B cell (primary cell): ENCODE data around the gene BTBD18. TPM values are rescaled to one million over a fixed set of nuclear protein-coding genes. Genes with fewer than 3 reads are reported as not detected.

Experiments used
- ATAC-seq: fragments of 200-7000 bp; cut with Tn5 transposase; one replicate; pipeline ENCODE4 v1.10.0; 2021; ENCODE audit warnings: low read depth, mild to moderate bottlenecking, moderate number of reproducible peaks, moderate library complexity
- CTCF ChIA-PET: fragments of 350-600 bp; sonication (Branson Sonifier 250); formaldehyde crosslinking; loops from one replicate; lab custom pipeline; 2021; ENCODE audit warnings: antibody characterized with exemption, inconsistent platforms; lab: Charles Lee
- POLR2A ChIA-PET: fragments of 350-600 bp; sonication (Branson Sonifier 250); formaldehyde crosslinking; loops from one replicate; lab custom pipeline; 2021; ENCODE audit warnings: antibody characterized with exemption; lab: Charles Lee
- DNase-seq: peaks from one replicate; pipeline ENCODE4 v3.0.0; 2013
- H2AFZ ChIP-seq: 2 replicates; pipeline ENCODE4 v1.6.1; 2012; ENCODE audit warnings: mild to moderate bottlenecking, low read depth, low read length; ENCODE audit not compliant: insufficient read depth, poor library complexity, severe bottlenecking
- H3K27ac ChIP-seq, 2 donors: 1 replicate in 1 of 2; 2 replicates in 1 of 2; pipeline ENCODE4 v1.5.1; 2012 to 2013; ENCODE audit warnings: low read length in 2 of 2, mild to moderate bottlenecking in 2 of 2, moderate library complexity in 1 of 2
- H3K27me3 ChIP-seq, 4 experiments: fragments of 200-600 bp in 1 of 4; sonication (generic) in 1 of 4; replicated peaks in 1 of 4; 1 replicate in 2 of 4; 2 replicates in 2 of 4; pipeline versions ENCODE4 v1.6.1 to v1.7.0; 2013 to 2016; ENCODE audit warnings: low read length in 3 of 4, mild to moderate bottlenecking in 2 of 4, mixed read lengths in 1 of 4, moderate library complexity in 1 of 4; ENCODE audit not compliant: insufficient read depth in 4 of 4, control insufficient read depth in 3 of 4; ENCODE audit errors: control extremely low read depth in 1 of 4
- H3K36me3 ChIP-seq, 2 experiments: replicated peaks in 1 of 2; 1 replicate in 1 of 2; 2 replicates in 1 of 2; pipeline versions ENCODE4 v1.6.1 to v1.7.1; 2013; ENCODE audit warnings: low read length in 1 of 2; ENCODE audit not compliant: insufficient read depth in 2 of 2, control insufficient read depth in 1 of 2; ENCODE audit errors: control extremely low read depth in 1 of 2, extremely low read depth in 1 of 2
- H3K4me1 ChIP-seq, 2 donors: fragments of 200-600 bp in 1 of 2; sonication (generic) in 1 of 2; 1 replicate in 1 of 2; 2 replicates in 1 of 2; pipeline versions ENCODE4 v1.5.1 to v1.6.1; 2013 to 2017; ENCODE audit warnings: low read length in 2 of 2; ENCODE audit not compliant: control insufficient read depth in 2 of 2, insufficient read depth in 2 of 2
- H3K4me2 ChIP-seq: replicated peaks from 2 replicates; pipeline ENCODE3; 2012; ENCODE audit warnings: mild to moderate bottlenecking, low read depth, low read length; ENCODE audit not compliant: poor library complexity, severe bottlenecking
- H3K4me3 ChIP-seq, 5 experiments: fragments of 200-600 bp in 1 of 5; sonication (generic) in 1 of 5; 1 replicate in 3 of 5; 2 replicates in 2 of 5; pipeline versions ENCODE4 v1.5.1 to v1.7.0; 2011 to 2016; ENCODE audit warnings: low read length in 4 of 5, mild to moderate bottlenecking in 4 of 5, low read depth in 2 of 5, control low read depth in 1 of 5, moderate library complexity in 1 of 5; ENCODE audit not compliant: insufficient read depth in 1 of 5; ENCODE audit errors: control extremely low read depth in 1 of 5, extremely low read depth in 1 of 5
- H3K79me2 ChIP-seq: fragments of 200-600 bp; sonication (generic); one replicate; pipeline ENCODE4 v1.6.0; 2016; ENCODE audit warnings: low read length; ENCODE audit not compliant: control insufficient read depth, insufficient read depth
- H3K9ac ChIP-seq: fragments of 200-600 bp; sonication (generic); 2 replicates; pipeline ENCODE4 v1.6.1; 2017; ENCODE audit warnings: mild to moderate bottlenecking, low read length, moderate library complexity
- H3K9me3 ChIP-seq, 3 donors: one replicate each; pipeline versions ENCODE4 v1.6.1 to v1.7.1; 2013; ENCODE audit warnings: low read length in 2 of 3; ENCODE audit not compliant: control insufficient read depth in 2 of 3, insufficient read depth in 1 of 3; ENCODE audit errors: control extremely low read depth in 1 of 3
- H4K20me1 ChIP-seq: 2 replicates; pipeline ENCODE4 v1.6.0; 2012; ENCODE audit warnings: mild to moderate bottlenecking, low read length; ENCODE audit not compliant: insufficient read depth, control insufficient read depth, poor library complexity, severe bottlenecking
- H3K27ac Mint-ChIP-seq: one replicate; pipeline ENCODE4 v1.8.0; 2021; ENCODE audit warnings: mixed read lengths
- H3K27me3 Mint-ChIP-seq: one replicate; pipeline ENCODE4 v1.8.0; 2021; ENCODE audit warnings: mixed read lengths
- H3K4me1 Mint-ChIP-seq: one replicate; pipeline ENCODE4 v1.8.0; 2021; ENCODE audit warnings: mixed read lengths
- H3K4me3 Mint-ChIP-seq: one replicate; pipeline ENCODE4 v1.8.0; 2021; ENCODE audit warnings: mixed read lengths
- H3K9me3 Mint-ChIP-seq: one replicate; pipeline ENCODE4 v1.8.0; 2022; ENCODE audit warnings: mixed read lengths; ENCODE audit not compliant: insufficient read depth
- CTCF ChIP-seq: fragments of 200-600 bp; IDR thresholded peaks from one replicate; pipeline ENCODE4 v1.8.0; 2022; ENCODE audit warnings: antibody characterized with exemption, mild to moderate bottlenecking
- EZH2 ChIP-seq: IDR thresholded peaks from 2 replicates; pipeline ENCODE4 v1.6.1; 2012; ENCODE audit warnings: borderline replicate concordance, low read depth, mild to moderate bottlenecking, moderate library complexity, low read length; ENCODE audit not compliant: insufficient read depth, poor library complexity, severe bottlenecking
- WGBS: methylation state at CpG from one replicate; pipeline ENCODE4 v1.1.5; 2013; ENCODE audit warnings: missing lambda C conversion rate; ENCODE audit not compliant: insufficient coverage; 5-methylcytosine and 5-hydroxymethylcytosine counted together
- intact Hi-C: fragments of 100-400 bp; cut with micrococcal nuclease; formaldehyde crosslinking; loops from one replicate; pipeline ENCODE4 v1.10.0; 2022
- polyA plus RNA-seq: library from polyadenylated mRNA; depleted of rRNA; stranded (reverse); fragments of >200 nt; gene quantifications from 2 replicates; pipeline ENCODE4 v1.2.3, GENCODE V29; 2012
- total RNA-seq, 2 donors: library from RNA; stranded (reverse); fragments of 120-200 nt in 1 of 2; gene quantifications; 1 replicate in 1 of 2; 2 replicates in 1 of 2; pipeline versions ENCODE4 v1.2.3 to v1.2.4, GENCODE V29; 2013 to 2022

BTBD18 gene
- total and polyA plus RNA-seq, 2 donors (not counting 1 experiment from before 2014, with no cell fraction given), result not detected

GRCh38 chr11:57776577-57777210 is 25.1 kb upstream of the BTBD18 start:
- Histone ChIP-seq H3K27me3 (no peaks in the 10 kb centered on the region), H3K9ac (no peak overlapping the region), H3K79me2 (peaks cover 81% of the 10 kb centered on the region), H3K9me3 (no peaks in the 10 kb centered on the region), H3K4me2 (no peak overlapping the region), H3K36me3 (no peaks in the 10 kb centered on the region), H2AFZ (no peak overlapping the region), H3K27ac (no peak overlapping the region), H3K4me1 (peaks cover 11 to 21% of the 10 kb centered on the region in 2 donors), H4K20me1 (no peaks in the 10 kb centered on the region), H3K4me3 (no peak overlapping the region)
- no peaks in the 10 kb centered on the region for H3K9me3 Mint-ChIP-seq
- no peak overlapping the region for H3K4me3 Mint-ChIP-seq
- no CpG with 5 or more reads among the region's 2 CpGs for WGBS
- POLR2A ChIA-PET, result no interaction called here
- no peaks in the 10 kb centered on the region for H3K27me3 Mint-ChIP-seq
- no peak for ATAC-seq
- peaks cover 37% of the 10 kb centered on the region for H3K4me1 Mint-ChIP-seq
- intact Hi-C loops, result no loop called here
- no peak for DNase-seq
- no peak overlapping the region for H3K27ac Mint-ChIP-seq
- TF ChIP-seq EZH2, result no peak
- no peak for TF ChIP-seq CTCF
- CTCF ChIA-PET, result interaction anchor here (1.1 to 6.5 kb wide), 4 partner anchors 8 to 23 kb away, joined by 4 to 37 read pairs (median 6); no protein-coding TSS in a partner anchor

GRCh38 chr11:57776031-57776521 is 24.5 kb upstream of the BTBD18 start:
- Histone ChIP-seq H3K4me1 (peaks cover 7 to 17% of the 10 kb centered on the region in 2 donors), H3K9ac (no peak overlapping the region), H3K27ac (no peak overlapping the region), H3K9me3 (no peaks in the 10 kb centered on the region), H4K20me1 (no peaks in the 10 kb centered on the region), H3K4me2 (no peak overlapping the region), H3K36me3 (no peaks in the 10 kb centered on the region), H3K27me3 (no peaks in the 10 kb centered on the region), H3K79me2 (peaks cover 81% of the 10 kb centered on the region), H2AFZ (no peak overlapping the region), H3K4me3 (no peak overlapping the region)
- Mint-ChIP-seq H3K27ac (peak overlapping the region; percentile 10), H3K9me3 (no peaks in the 10 kb centered on the region), H3K4me1 (peaks cover 36% of the 10 kb centered on the region), H3K27me3 (no peaks in the 10 kb centered on the region), H3K4me3 (no peak overlapping the region)
- ATAC-seq, result no peak
- ChIA-PET POLR2A (no interaction called here), CTCF (interaction anchor here (1.1 to 6.5 kb wide), 4 partner anchors 8 to 24 kb away, joined by 4 to 37 read pairs (median 6); no protein-coding TSS in a partner anchor)
- DNase-seq, result no peak
- WGBS, result 100% methylated on average over 1 of the region's 3 CpGs
- no peak for TF ChIP-seq CTCF
- TF ChIP-seq EZH2, result no peak
- intact Hi-C loops, result no loop called here
